ENCODE data around the gene C1orf174.

Gene C1orf174

GRCh38 chr1:3857791-3858129 is 42.3 kb downstream of the C1orf174 start:
- peak overlapping the region; percentile 96 for H3K4me2 ChIP-seq (ENCODE audit: low read depth, low read length)
- no peaks in the 10 kb centered on the region for H3K36me3 ChIP-seq (replicated peaks; ENCODE audit: insufficient read depth, low read length)
- H3K4me1 ChIP-seq (ENCODE audit: low read length): peaks cover 7% of the 10 kb centered on the region; the same call in 1 of the 2 replicates
- H3K27ac ChIP-seq (ENCODE audit: low read length): peak overlapping the region; percentile 50; the same call in 1 of the 2 replicates
- H2AFZ ChIP-seq (ENCODE audit: low read length): peak overlapping the region; percentile 80
- H3F3A ChIP-seq (ENCODE audit: insufficient read depth, low read length): peaks cover 5% of the 10 kb centered on the region; the same call in 1 of the 2 replicates
- H3K27me3 ChIP-seq (replicated peaks; ENCODE audit: insufficient read depth, low read length): no peaks in the 10 kb centered on the region
- no peaks in the 10 kb centered on the region for H4K20me1 ChIP-seq (ENCODE audit: insufficient read depth, low read length)
- H3K79me2 ChIP-seq (ENCODE audit: low read length): peaks cover 51% of the 10 kb centered on the region
- DNase-seq: no peak
- H3K9ac ChIP-seq (ENCODE audit: low read length): peak overlapping the region; percentile 61; the same call in 1 of the 2 replicates
- no peak for TF ChIP-seq EZH2 (optimal IDR thresholded peaks at IDR 0.05; ENCODE audit: low read depth, low read length)
- TF ChIP-seq, protein P1, sequence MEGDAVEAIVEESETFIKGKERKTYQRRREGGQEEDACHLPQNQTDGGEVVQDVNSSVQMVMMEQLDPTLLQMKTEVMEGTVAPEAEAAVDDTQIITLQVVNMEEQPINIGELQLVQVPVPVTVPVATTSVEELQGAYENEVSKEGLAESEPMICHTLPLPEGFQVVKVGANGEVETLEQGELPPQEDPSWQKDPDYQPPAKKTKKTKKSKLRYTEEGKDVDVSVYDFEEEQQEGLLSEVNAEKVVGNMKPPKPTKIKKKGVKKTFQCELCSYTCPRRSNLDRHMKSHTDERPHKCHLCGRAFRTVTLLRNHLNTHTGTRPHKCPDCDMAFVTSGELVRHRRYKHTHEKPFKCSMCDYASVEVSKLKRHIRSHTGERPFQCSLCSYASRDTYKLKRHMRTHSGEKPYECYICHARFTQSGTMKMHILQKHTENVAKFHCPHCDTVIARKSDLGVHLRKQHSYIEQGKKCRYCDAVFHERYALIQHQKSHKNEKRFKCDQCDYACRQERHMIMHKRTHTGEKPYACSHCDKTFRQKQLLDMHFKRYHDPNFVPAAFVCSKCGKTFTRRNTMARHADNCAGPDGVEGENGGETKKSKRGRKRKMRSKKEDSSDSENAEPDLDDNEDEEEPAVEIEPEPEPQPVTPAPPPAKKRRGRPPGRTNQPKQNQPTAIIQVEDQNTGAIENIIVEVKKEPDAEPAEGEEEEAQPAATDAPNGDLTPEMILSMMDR (IDR thresholded peaks at IDR 0.05; ENCODE audit: low read length): no peak
- TF ChIP-seq EZH2phosphoT487 (IDR thresholded peaks at IDR 0.05; ENCODE audit: low read length): no peak
- no peaks in the 10 kb centered on the region for H3K9me2 ChIP-seq (replicated peaks; ENCODE audit: insufficient read depth, low read length)
- H3K9me3 ChIP-seq (replicated peaks; ENCODE audit: insufficient read depth, low read length): no peaks in the 10 kb centered on the region
- H3K4me3 ChIP-seq (ENCODE audit: low read length): peak overlapping the region; percentile 80

GRCh38 chr1:3856923-3857790 is 42.9 kb downstream of the C1orf174 start, which contains the start of the genes CEP104 and DFFB:
Gene CEP104, minus strand, starts transcription at chr1:3857211. Its CDS starts 4,804 bp downstream, at chr1:3852407.
Gene DFFB, plus strand, starts transcription at chr1:3857476. Its CDS starts 128 bp downstream, at chr1:3857604.
- Histone ChIP-seq H3K4me1 (ENCODE audit: low read length) (peaks cover 7% of the 10 kb centered on the region; the same call in 1 of the 2 replicates), H3K4me3 (ENCODE audit: low read length) (peak within 1 kb of the TSS; percentile 80), H3K9me2 (replicated peaks; ENCODE audit: insufficient read depth, low read length) (no peaks in the 10 kb centered on the region), H3F3A (ENCODE audit: insufficient read depth, low read length) (peaks cover 5% of the 10 kb centered on the region; the same call in 1 of the 2 replicates), H3K79me2 (ENCODE audit: low read length) (peaks cover 56% of the 10 kb centered on the region), H3K36me3 (replicated peaks; ENCODE audit: insufficient read depth, low read length) (no peaks in the 10 kb centered on the region), H3K27me3 (replicated peaks; ENCODE audit: insufficient read depth, low read length) (no peaks in the 10 kb centered on the region), H3K9ac (ENCODE audit: low read length) (peak within 1 kb of the TSS; percentile 67), H3K9me3 (replicated peaks; ENCODE audit: insufficient read depth, low read length) (no peaks in the 10 kb centered on the region), H2AFZ (ENCODE audit: low read length) (peak within 1 kb of the TSS; percentile 80), H4K20me1 (ENCODE audit: insufficient read depth, low read length) (no peaks in the 10 kb centered on the region), H3K4me2 (ENCODE audit: low read depth, low read length) (peak within 1 kb of the TSS; percentile 96), H3K27ac (ENCODE audit: low read length) (peak within 1 kb of the TSS; percentile 50; the same call in 1 of the 2 replicates)
- peak; percentile 99 for DNase-seq
- no peak for TF ChIP-seq EZH2 (optimal IDR thresholded peaks at IDR 0.05; ENCODE audit: low read depth, low read length)
- no peak for TF ChIP-seq EZH2phosphoT487 (IDR thresholded peaks at IDR 0.05; ENCODE audit: low read length)
- TF ChIP-seq, protein P1 (IDR thresholded peaks at IDR 0.05; ENCODE audit: low read length): peak; percentile 50

GRCh38 chr1:3852711-3853485 is 47.2 kb downstream of the C1orf174 start:
- Histone ChIP-seq H3K4me3 (ENCODE audit: low read length) (no peak overlapping the region), H4K20me1 (ENCODE audit: insufficient read depth, low read length) (no peaks in the 10 kb centered on the region), H3K27ac (ENCODE audit: low read length) (no peak overlapping the region), H3F3A (ENCODE audit: insufficient read depth, low read length) (peaks cover 5% of the 10 kb centered on the region; the same call in 1 of the 2 replicates), H3K36me3 (replicated peaks; ENCODE audit: insufficient read depth, low read length) (0 out of 2 replicates have a peak, but pooled peaks cover 4% of the 10 kb centered on the region), H3K9me3 (replicated peaks; ENCODE audit: insufficient read depth, low read length) (no peaks in the 10 kb centered on the region), H3K9me2 (replicated peaks; ENCODE audit: insufficient read depth, low read length) (no peaks in the 10 kb centered on the region), H3K4me1 (ENCODE audit: low read length) (no peaks in the 10 kb centered on the region), H2AFZ (ENCODE audit: low read length) (no peak overlapping the region), H3K27me3 (replicated peaks; ENCODE audit: insufficient read depth, low read length) (no peaks in the 10 kb centered on the region), H3K4me2 (ENCODE audit: low read depth, low read length) (no peak overlapping the region), H3K9ac (ENCODE audit: low read length) (no peak overlapping the region), H3K79me2 (ENCODE audit: low read length) (peaks cover 40% of the 10 kb centered on the region)
- no peak for DNase-seq
- no peak for TF ChIP-seq EZH2phosphoT487 (IDR thresholded peaks at IDR 0.05; ENCODE audit: low read length)

Measured in MM.1S (cell line).